AG08396 (cell line): ENCODE data around the gene SH3TC1.

Experiments
- DNase-seq: peaks from one replicate; pipeline ENCODE4 v3.0.0; 2012; ENCODE audit warnings: low spot score, mixed read lengths

The SH3TC1 gene

GRCh38 chr4:8277356-8278008, 78.4 kb downstream of the SH3TC1 start:
- DNase-seq, result no peak

- DNase-seq, result no peak
Observed at GRCh38 chr4:8278009-8278395, 78.9 kb downstream of the SH3TC1 start.

GRCh38 chr4:8278421-8279287, 79.6 kb downstream of the SH3TC1 start:
- DNase-seq, result peak; percentile 89

- DNase-seq, result no peak
Observed at GRCh38 chr4:8279321-8280157, 80.4 kb downstream of the SH3TC1 start.

GRCh38 chr4:8280158-8280875, 81.2 kb downstream of the SH3TC1 start:
- DNase-seq, result no peak

GRCh38 chr4:8280876-8281440, 81.9 kb downstream of the SH3TC1 start:
- no peak for DNase-seq

- peak; percentile 58 for DNase-seq
Observed at GRCh38 chr4:8281519-8282133, 82.5 kb downstream of the SH3TC1 start.

GRCh38 chr4:8282134-8282641, 83.1 kb downstream of the SH3TC1 start:
- no peak for DNase-seq

GRCh38 chr4:8282742-8283141, 83.7 kb downstream of the SH3TC1 start:
- no peak for DNase-seq

GRCh38 chr4:8283161-8283560, 84.1 kb downstream of the SH3TC1 start:
- DNase-seq, result no peak

- DNase-seq, result no peak
Observed at GRCh38 chr4:8283631-8284121, 84.6 kb downstream of the SH3TC1 start.

- no peak for DNase-seq
Observed at GRCh38 chr4:8284391-8284790, 85.3 kb downstream of the SH3TC1 start.

- DNase-seq, result no peak
Observed at GRCh38 chr4:8285143-8285975, 86.3 kb downstream of the SH3TC1 start.

GRCh38 chr4:8285976-8286718, 87.1 kb downstream of the SH3TC1 start:
- no peak for DNase-seq

GRCh38 chr4:8286719-8287342, 87.7 kb downstream of the SH3TC1 start:
- DNase-seq, result no peak

GRCh38 chr4:8287343-8288280, 88.5 kb downstream of the SH3TC1 start:
- no peak for DNase-seq

GRCh38 chr4:8289151-8289750, 90.2 kb downstream of the SH3TC1 start:
- no peak for DNase-seq
